PC-9 (cell line): ENCODE results near the gene AHNAK. TPM values are rescaled to one million over a fixed set of nuclear protein-coding genes. Genes with fewer than 3 reads are reported as not detected.

Experiments
- BruUV-seq: library from RNA; stranded (reverse); fragments of 400-500 nt; replicated peaks from 2 replicates; lab custom pipeline; 2021; lab: Mats Ljungman, UMichigan
- CTCF ChIA-PET: fragments of 300-600 bp; sonication (Branson Sonifier 250); formaldehyde crosslinking; loops from one replicate; lab custom pipeline; 2022; ENCODE audit warnings: antibody characterized with exemption; lab: Charles Lee
- POLR2A ChIA-PET: fragments of 300-600 bp; sonication (Branson Sonifier 250); formaldehyde crosslinking; loops from one replicate; lab custom pipeline; 2022; ENCODE audit warnings: antibody characterized with exemption; ENCODE audit not compliant: unreplicated experiment; lab: Charles Lee
- DNase-seq, 2 experiments: peaks; one replicate each; pipeline versions ENCODE4 v3.0.0 to v3.0.0-alpha.2; 2015 to 2022; ENCODE audit warnings: mixed read lengths in 1 of 2
- H2AFZ ChIP-seq: fragments of 200-600 bp; sonication (generic); 2 replicates; pipeline ENCODE4 v1.8.1; 2017; ENCODE audit warnings: antibody characterized with exemption
- H3F3A ChIP-seq: fragments of 200-600 bp; sonication (generic); 2 replicates; pipeline ENCODE4 v1.8.1; 2017; ENCODE audit warnings: antibody characterized with exemption, mild to moderate bottlenecking, low read depth; ENCODE audit not compliant: insufficient read depth
- H3K27ac ChIP-seq: fragments of 200-600 bp; sonication (generic); 2 replicates; pipeline ENCODE4 v1.6.1; 2016; ENCODE audit warnings: mixed run types
- H3K27me3 ChIP-seq: fragments of 200-600 bp; sonication (generic); 2 replicates; pipeline ENCODE4 v1.6.1; 2016; ENCODE audit warnings: low read depth, mixed run types; ENCODE audit not compliant: insufficient read depth
- H3K36me3 ChIP-seq: fragments of 200-600 bp; sonication (generic); 2 replicates; pipeline ENCODE4 v1.6.1; 2016; ENCODE audit warnings: low read depth, mixed run types
- H3K4me1 ChIP-seq: fragments of 200-600 bp; sonication (generic); replicated peaks from 2 replicates; pipeline ENCODE4 v1.6.1; 2016; ENCODE audit warnings: mixed run types; ENCODE audit not compliant: insufficient read depth
- H3K4me2 ChIP-seq: fragments of 200-600 bp; sonication (generic); 2 replicates; pipeline ENCODE4 v1.6.1; 2017; ENCODE audit warnings: mixed run types
- H3K4me3 ChIP-seq: fragments of 200-600 bp; sonication (generic); 2 replicates; pipeline ENCODE4 v1.6.1; 2016; ENCODE audit warnings: mixed run types
- H3K79me2 ChIP-seq: fragments of 200-600 bp; sonication (generic); 2 replicates; pipeline ENCODE4 v1.6.1; 2017; ENCODE audit warnings: low read depth, mixed run types
- H3K9me2 ChIP-seq: fragments of 200-600 bp; sonication (generic); 2 replicates; pipeline ENCODE4 v1.8.1; 2017; ENCODE audit warnings: mild to moderate bottlenecking; ENCODE audit not compliant: insufficient read depth
- H3K9me3 ChIP-seq: fragments of 200-600 bp; sonication (generic); 2 replicates; pipeline ENCODE4 v1.8.1; 2016; ENCODE audit warnings: low read depth; ENCODE audit not compliant: insufficient read depth
- H4K20me1 ChIP-seq: fragments of 200-600 bp; sonication (generic); 2 replicates; pipeline ENCODE4 v1.8.1; 2017; ENCODE audit not compliant: insufficient read depth
- EZH2 ChIP-seq: fragments of 200-600 bp; sonication (generic); IDR thresholded peaks from 2 replicates; pipeline ENCODE4 v1.8.0; 2017; ENCODE audit warnings: antibody characterized with exemption, low read depth
- intact Hi-C: fragments of 100-400 bp; cut with micrococcal nuclease; formaldehyde crosslinking; loops from one replicate; pipeline ENCODE4 v1.10.0; 2022; ENCODE audit not compliant: unreplicated experiment
- total RNA-seq: library from RNA; stranded (reverse); gene quantifications from 2 replicates; pipeline ENCODE4 v1.2.3, GENCODE V29; 2021
- TF ChIP-seq, protein P1 (sequence below): fragments of 200-600 bp; sonication (generic); conservative IDR thresholded peaks from 2 replicates; pipeline ENCODE4 v1.6.1; 2017; ENCODE audit warnings: mixed run types, antibody characterized with exemption, mild to moderate bottlenecking, moderate library complexity

AHNAK gene
- total RNA-seq, 1 experiment from 2014 or later = 632 TPM

DNA sequence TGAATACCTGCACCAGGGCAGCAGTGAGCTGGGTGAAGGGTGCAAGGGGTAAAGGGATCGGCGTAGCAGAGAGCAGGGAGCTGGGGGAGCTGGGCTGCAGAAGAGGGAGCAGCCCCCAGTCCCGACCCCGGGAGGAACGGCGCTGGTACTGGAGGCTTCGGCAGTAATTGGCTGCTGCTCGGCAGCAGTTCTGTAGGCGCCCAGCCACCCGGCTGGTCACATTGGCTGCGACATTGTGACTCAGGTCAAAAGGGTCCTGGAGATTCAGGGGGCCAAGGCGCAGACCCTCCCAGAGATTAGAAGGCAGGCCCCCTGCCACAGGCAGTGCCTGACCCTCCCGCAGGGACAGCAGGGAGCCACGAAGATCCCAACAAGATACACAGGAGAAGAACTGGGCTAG is 29.2 kb upstream of the AHNAK start:
- H3K27me3 ChIP-seq = no peaks in the 10 kb centered on the region
- ChIA-PET CTCF (no interaction called here), POLR2A (no interaction called here)
- H3K79me2 ChIP-seq = peaks cover 45% of the 10 kb centered on the region
- H2AFZ ChIP-seq = no peak overlapping the region
- peaks cover 42% of the 10 kb centered on the region for H3K4me1 ChIP-seq
- BruUV-seq = no TSS peak
- peaks cover 21% of the 10 kb centered on the region for H4K20me1 ChIP-seq
- H3K9me2 ChIP-seq = no peaks in the 10 kb centered on the region
- peaks cover 21% of the 10 kb centered on the region for H3K36me3 ChIP-seq
- intact Hi-C loops = no loop called here
- peaks cover 68% of the 10 kb centered on the region for H3F3A ChIP-seq
- no peak overlapping the region for H3K4me3 ChIP-seq
- no peak overlapping the region for H3K27ac ChIP-seq
- TF ChIP-seq, protein P1, sequence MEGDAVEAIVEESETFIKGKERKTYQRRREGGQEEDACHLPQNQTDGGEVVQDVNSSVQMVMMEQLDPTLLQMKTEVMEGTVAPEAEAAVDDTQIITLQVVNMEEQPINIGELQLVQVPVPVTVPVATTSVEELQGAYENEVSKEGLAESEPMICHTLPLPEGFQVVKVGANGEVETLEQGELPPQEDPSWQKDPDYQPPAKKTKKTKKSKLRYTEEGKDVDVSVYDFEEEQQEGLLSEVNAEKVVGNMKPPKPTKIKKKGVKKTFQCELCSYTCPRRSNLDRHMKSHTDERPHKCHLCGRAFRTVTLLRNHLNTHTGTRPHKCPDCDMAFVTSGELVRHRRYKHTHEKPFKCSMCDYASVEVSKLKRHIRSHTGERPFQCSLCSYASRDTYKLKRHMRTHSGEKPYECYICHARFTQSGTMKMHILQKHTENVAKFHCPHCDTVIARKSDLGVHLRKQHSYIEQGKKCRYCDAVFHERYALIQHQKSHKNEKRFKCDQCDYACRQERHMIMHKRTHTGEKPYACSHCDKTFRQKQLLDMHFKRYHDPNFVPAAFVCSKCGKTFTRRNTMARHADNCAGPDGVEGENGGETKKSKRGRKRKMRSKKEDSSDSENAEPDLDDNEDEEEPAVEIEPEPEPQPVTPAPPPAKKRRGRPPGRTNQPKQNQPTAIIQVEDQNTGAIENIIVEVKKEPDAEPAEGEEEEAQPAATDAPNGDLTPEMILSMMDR = no peak
- TF ChIP-seq EZH2 = no peak
- DNase-seq = no peak
- no peaks in the 10 kb centered on the region for H3K9me3 ChIP-seq
- H3K4me2 ChIP-seq = peak overlapping the region; percentile 100

DNA sequence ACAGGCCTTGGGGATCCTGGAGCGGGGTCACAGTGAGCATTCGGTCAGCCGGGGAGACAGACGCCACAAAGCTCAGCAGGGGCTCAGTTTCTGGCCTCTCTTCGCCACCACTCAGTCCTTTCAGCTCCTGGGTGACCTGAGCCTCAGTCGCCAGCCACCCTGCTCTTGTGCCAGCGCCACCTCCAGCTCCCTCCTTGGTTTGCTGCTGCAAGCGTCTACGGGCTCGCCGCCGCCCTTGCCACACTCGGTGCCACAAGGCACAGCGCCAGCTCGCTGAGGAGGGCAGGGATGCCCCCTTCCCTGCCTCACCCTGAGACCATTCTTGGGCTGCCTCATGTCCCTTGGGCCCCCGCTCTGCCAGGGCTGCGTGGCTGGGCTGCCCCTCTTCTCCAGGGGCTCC is 28.6 kb upstream of the AHNAK start:
- Histone ChIP-seq H3K27ac (no peak overlapping the region), H3K9me3 (no peaks in the 10 kb centered on the region), H3K9me2 (no peaks in the 10 kb centered on the region), H3F3A (peaks cover 68% of the 10 kb centered on the region), H3K4me1 (peaks cover 49% of the 10 kb centered on the region), H2AFZ (no peak overlapping the region), H4K20me1 (peaks cover 28% of the 10 kb centered on the region), H3K79me2 (peaks cover 52% of the 10 kb centered on the region), H3K4me2 (peak overlapping the region; percentile 100), H3K36me3 (peaks cover 28% of the 10 kb centered on the region), H3K27me3 (no peaks in the 10 kb centered on the region), H3K4me3 (peak overlapping the region; percentile 84)
- POLR2A ChIA-PET = no interaction called here
- CTCF ChIA-PET = no interaction called here
- no peak for DNase-seq
- BruUV-seq = no TSS peak
- intact Hi-C loops = no loop called here
- TF ChIP-seq EZH2 = no peak
- TF ChIP-seq, protein P1 = no peak

DNA sequence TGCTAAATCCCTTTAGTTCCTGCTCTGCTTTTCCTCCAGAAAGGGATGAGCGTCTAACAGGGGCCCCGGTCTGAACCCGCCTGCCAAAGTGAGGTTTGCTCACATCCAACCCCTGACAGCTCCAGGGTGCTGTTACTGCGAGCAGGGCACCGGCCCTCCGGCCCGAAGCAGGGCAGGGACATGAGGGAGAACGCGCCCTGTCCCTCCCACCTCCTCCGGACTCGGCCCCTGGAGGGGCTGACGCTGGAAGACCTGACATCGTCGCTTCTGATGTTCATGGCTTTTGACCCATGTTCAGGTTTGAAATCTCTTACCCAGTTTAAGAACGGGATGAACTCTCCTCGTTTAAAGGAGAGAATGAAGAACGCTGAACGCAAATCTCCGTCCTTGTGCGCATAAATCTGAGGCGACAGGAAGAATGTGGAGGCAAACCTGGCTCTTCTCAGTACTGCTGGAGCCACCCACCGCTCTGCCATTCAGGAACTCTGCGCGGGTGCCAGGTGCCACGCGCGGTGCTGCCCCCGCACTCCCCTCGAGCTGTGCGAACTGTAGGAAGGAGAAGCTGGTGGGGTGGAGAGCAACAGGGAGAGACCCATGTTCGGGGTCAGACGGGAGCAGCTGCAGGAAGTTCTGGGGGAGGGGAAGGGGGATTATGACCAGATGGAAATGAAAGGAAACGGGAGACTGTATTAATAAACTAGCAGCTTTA is 27.9 kb upstream of the AHNAK start:
- Histone ChIP-seq H2AFZ (peak overlapping the region; percentile 96), H3K36me3 (peaks cover 34% of the 10 kb centered on the region), H3K4me1 (peaks cover 50% of the 10 kb centered on the region), H3K9me2 (no peaks in the 10 kb centered on the region), H3K79me2 (peaks cover 58% of the 10 kb centered on the region), H3K27ac (peak overlapping the region; percentile 62), H3K27me3 (no peaks in the 10 kb centered on the region), H4K20me1 (peaks cover 34% of the 10 kb centered on the region), H3K4me3 (peak overlapping the region; percentile 84), H3F3A (peaks cover 67% of the 10 kb centered on the region), H3K4me2 (peak overlapping the region; percentile 100), H3K9me3 (no peaks in the 10 kb centered on the region)
- no peak for DNase-seq
- TSS peak; percentile 92 for BruUV-seq
- ChIA-PET CTCF (interaction anchor here (0.8 to 1.0 kb wide), 7 partner anchors 10 to 180 kb away, joined by 3 to 9 read pairs (median 3); partner anchors contain the start of gene TUT1), POLR2A (interaction anchor here (0.5 to 1.2 kb wide), 16 partner anchors 14 to 312 kb away, joined by 3 to 21 read pairs (median 6); partner anchors contain the start of genes AHNAK, C11orf98, CSKMT and HNRNPUL2)
- no peak for TF ChIP-seq EZH2
- TF ChIP-seq, protein P1 = no peak
- intact Hi-C loops = loop anchor here (5.0 kb wide), 1 partner anchor 38 kb away; the partner anchor contains the start of genes EML3 and ROM1
